ENCODE measurements around the gene CISH.

The CISH gene

DNA sequence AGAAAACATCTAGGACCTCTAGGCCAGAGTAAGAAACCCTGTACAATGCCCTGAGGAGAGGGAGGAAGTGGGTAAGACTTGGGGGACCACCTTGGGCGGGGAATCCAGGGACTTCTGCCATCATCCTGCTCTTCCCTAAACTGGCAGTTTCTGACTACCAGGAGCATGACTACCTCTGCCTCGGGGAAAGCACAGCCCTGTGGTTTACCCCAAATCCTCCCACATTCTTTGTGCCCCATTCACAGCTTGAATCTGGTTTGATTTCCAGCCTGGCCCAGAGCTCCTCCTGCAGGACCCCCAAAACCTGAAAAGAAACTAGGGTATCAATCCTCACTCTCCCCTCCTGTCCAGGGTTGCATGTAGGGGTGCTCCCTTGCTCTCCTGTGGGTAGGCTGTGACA is 48.7 kb downstream of the CISH start:
- in situ Hi-C loops (cut with HindIII; ENCODE audit: low pct_ligation_motif_present, low pct_unique_long_range_greater_than_20kb, low sequenced_read_pairs) = no loop called here
- DNase-seq = no peak

- in situ Hi-C loops (cut with HindIII; ENCODE audit: low pct_ligation_motif_present, low pct_unique_long_range_greater_than_20kb, low sequenced_read_pairs) = no loop called here
- no peak for DNase-seq
Measured at GRCh38 chr3:50559702-50560101, 51.9 kb downstream of the CISH start.

GRCh38 chr3:50557915-50558314 is 53.7 kb downstream of the CISH start:
- in situ Hi-C loops (cut with HindIII; ENCODE audit: low pct_ligation_motif_present, low pct_unique_long_range_greater_than_20kb, low sequenced_read_pairs) = no loop called here
- DNase-seq = no peak

GRCh38 chr3:50557106-50557505 is 54.5 kb downstream of the CISH start:
- in situ Hi-C loops (cut with HindIII; ENCODE audit: low pct_ligation_motif_present, low pct_unique_long_range_greater_than_20kb, low sequenced_read_pairs) = no loop called here
- DNase-seq = no peak

Measured in ACHN (cell line).